ENCODE measurements around the gene CPEB3. TPM values are rescaled to one million over a fixed set of nuclear protein-coding genes. Genes with fewer than 3 reads are reported as not detected.

CPEB3 gene
- total and polyA plus RNA-seq, 2 donors (not counting 3 experiments of a cell fraction or from before 2014, with no cell fraction given): 0.80 to 2.2 TPM

DNA sequence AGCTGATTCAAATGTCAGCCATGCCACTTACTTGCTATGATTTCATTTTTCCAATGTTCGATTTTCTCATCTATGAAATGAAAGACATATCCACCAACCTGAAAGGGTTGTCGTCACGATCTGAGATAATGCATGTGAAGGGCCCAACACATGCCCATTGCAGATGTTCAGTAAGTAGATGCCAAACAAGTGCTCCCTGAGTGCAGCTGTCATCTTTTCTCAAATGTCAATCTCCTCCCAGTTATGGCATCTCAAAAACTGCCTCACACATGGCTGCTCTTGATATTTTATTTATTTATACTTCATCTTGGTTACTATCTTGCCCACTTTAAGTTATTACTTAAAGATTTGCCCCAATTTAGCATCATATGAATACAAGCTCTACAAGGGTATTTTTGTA, 16.8 kb downstream of the CPEB3 start:
- no peak overlapping the region for H3K9ac ChIP-seq (replicated peaks; ENCODE audit: extremely low read depth, insufficient read depth, low read length)
- no peak overlapping the region for H3K4me3 ChIP-seq (replicated peaks in 1 of 3; ENCODE audit: insufficient read depth in 1 of 3, low read depth in 1 of 3, low read length in 3 of 3)
- H3K4me2 ChIP-seq (ENCODE audit: insufficient read depth, low read length): no peak overlapping the region
- H2AFZ ChIP-seq (ENCODE audit: low read depth, low read length): no peak overlapping the region
- ChIA-PET CTCF (interaction anchor here (0.7 to 1.8 kb wide), 2 partner anchors 18 to 24 kb away, joined by 3 to 4 read pairs; no protein-coding TSS in a partner anchor), POLR2A (no interaction called here)
- H3K27ac ChIP-seq (ENCODE audit: insufficient read depth, low read depth, low read length): no peak overlapping the region
- FAIRE-seq (no peak), DNase-seq (ENCODE audit: low read depth, low spot score) (no peak)
- no TSS peak for BruUV-seq (replicated peaks)
- H4K20me1 ChIP-seq (replicated peaks; ENCODE audit: control insufficient read depth, extremely low read depth, insufficient read depth, low read length): no peaks in the 10 kb centered on the region
- H3K9me3 ChIP-seq (replicated peaks; ENCODE audit: control insufficient read depth, insufficient read depth, low read length): no peaks in the 10 kb centered on the region
- dilution Hi-C loops (cut with MboI; ENCODE audit: extremely low pct_ligation_motif_present, low sequenced_read_pairs) (no loop called here), intact Hi-C loops (cut with micrococcal nuclease) (no loop called here)
- no peaks in the 10 kb centered on the region for H3K9me1 ChIP-seq (replicated peaks; ENCODE audit: control insufficient read depth, extremely low read depth, insufficient read depth, low read length)
- no peaks in the 10 kb centered on the region for H3K27me3 ChIP-seq (ENCODE audit: control insufficient read depth in 2 of 2, insufficient read depth in 2 of 2, low read length in 2 of 2)
- TF ChIP-seq POLR2AphosphoS5 (IDR thresholded peaks at IDR 0.05; ENCODE audit: insufficient read depth, low read depth, low read length) (no peak), FOS (IDR thresholded peaks at IDR 0.05; ENCODE audit: borderline replicate concordance, insufficient read depth, low read length) (no peak), POLR2A (IDR thresholded peaks at IDR 0.05; ENCODE audit: low read depth, low read length) (no peak), EZH2 (IDR thresholded peaks at IDR 0.05; ENCODE audit: borderline replicate concordance, low read depth, low read length, severe bottlenecking) (no peak), MYC (IDR thresholded peaks at IDR 0.05; ENCODE audit: low read depth, low read length) (no peak), JUN (IDR thresholded peaks at IDR 0.05; ENCODE audit: borderline replicate concordance, insufficient read depth, insufficient read length, low read depth) (no peak), GATA2 (IDR thresholded peaks at IDR 0.05; ENCODE audit: insufficient read depth, insufficient read length, low read depth, low read length) (no peak)
- TF ChIP-seq, protein P1, sequence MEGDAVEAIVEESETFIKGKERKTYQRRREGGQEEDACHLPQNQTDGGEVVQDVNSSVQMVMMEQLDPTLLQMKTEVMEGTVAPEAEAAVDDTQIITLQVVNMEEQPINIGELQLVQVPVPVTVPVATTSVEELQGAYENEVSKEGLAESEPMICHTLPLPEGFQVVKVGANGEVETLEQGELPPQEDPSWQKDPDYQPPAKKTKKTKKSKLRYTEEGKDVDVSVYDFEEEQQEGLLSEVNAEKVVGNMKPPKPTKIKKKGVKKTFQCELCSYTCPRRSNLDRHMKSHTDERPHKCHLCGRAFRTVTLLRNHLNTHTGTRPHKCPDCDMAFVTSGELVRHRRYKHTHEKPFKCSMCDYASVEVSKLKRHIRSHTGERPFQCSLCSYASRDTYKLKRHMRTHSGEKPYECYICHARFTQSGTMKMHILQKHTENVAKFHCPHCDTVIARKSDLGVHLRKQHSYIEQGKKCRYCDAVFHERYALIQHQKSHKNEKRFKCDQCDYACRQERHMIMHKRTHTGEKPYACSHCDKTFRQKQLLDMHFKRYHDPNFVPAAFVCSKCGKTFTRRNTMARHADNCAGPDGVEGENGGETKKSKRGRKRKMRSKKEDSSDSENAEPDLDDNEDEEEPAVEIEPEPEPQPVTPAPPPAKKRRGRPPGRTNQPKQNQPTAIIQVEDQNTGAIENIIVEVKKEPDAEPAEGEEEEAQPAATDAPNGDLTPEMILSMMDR (IDR thresholded peaks at IDR 0.05; ENCODE audit: extremely low read depth in 1 of 2, insufficient read depth in 1 of 2, low read depth in 1 of 2, low read length in 2 of 2): no peak
- TF ChIP-seq, protein P2, sequence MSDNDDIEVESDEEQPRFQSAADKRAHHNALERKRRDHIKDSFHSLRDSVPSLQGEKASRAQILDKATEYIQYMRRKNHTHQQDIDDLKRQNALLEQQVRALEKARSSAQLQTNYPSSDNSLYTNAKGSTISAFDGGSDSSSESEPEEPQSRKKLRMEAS (IDR thresholded peaks at IDR 0.05; ENCODE audit: insufficient read depth, insufficient read length): no peak
- H3K79me2 ChIP-seq (ENCODE audit: control insufficient read depth, insufficient read depth, low read length): no peaks in the 10 kb centered on the region
- no peaks in the 10 kb centered on the region for H3K36me3 ChIP-seq (ENCODE audit: control insufficient read depth in 2 of 2, extremely low read depth in 1 of 2, insufficient read depth in 2 of 2, low read length in 2 of 2)
- no peaks in the 10 kb centered on the region for H3K4me1 ChIP-seq (ENCODE audit: control insufficient read depth, extremely low read depth, insufficient read depth, low read length)

Data from endothelial cell of umbilical vein (primary cell).